Activated CD4-positive, alpha-beta memory T cell treated with anti-CD3 and anti-CD28 coated beads for 36 hours (primary cell): ENCODE results near the gene RALGAPA1. TPM values are rescaled to one million over a fixed set of nuclear protein-coding genes. Genes with fewer than 3 reads are reported as not detected.

Source experiments
- CTCF ChIA-PET: fragments of 350-600 bp; sonication (Branson Sonifier 250); formaldehyde crosslinking; loops from one replicate; lab custom pipeline; 2021; ENCODE audit warnings: antibody characterized with exemption, inconsistent platforms; lab: Charles Lee
- POLR2A ChIA-PET: fragments of 350-600 bp; sonication (Branson Sonifier 250); formaldehyde crosslinking; loops from one replicate; lab custom pipeline; 2021; ENCODE audit warnings: antibody characterized with exemption; lab: Charles Lee
- DNase-seq: peaks from one replicate; pipeline ENCODE4 v3.0.0-alpha.2; 2020
- H3K27ac Mint-ChIP-seq: one replicate; pipeline ENCODE4 v1.8.0; 2021; ENCODE audit warnings: mixed read lengths
- H3K27me3 Mint-ChIP-seq: one replicate; pipeline ENCODE4 v1.8.0; 2021; ENCODE audit warnings: mixed read lengths
- H3K36me3 Mint-ChIP-seq: one replicate; pipeline ENCODE4 v1.8.0; 2021; ENCODE audit warnings: mixed read lengths
- H3K4me1 Mint-ChIP-seq: one replicate; pipeline ENCODE4 v1.8.0; 2021; ENCODE audit warnings: low read depth, mixed read lengths
- H3K4me3 Mint-ChIP-seq: one replicate; pipeline ENCODE4 v1.8.0; 2021; ENCODE audit warnings: mild to moderate bottlenecking, mixed read lengths
- H3K9me3 Mint-ChIP-seq: one replicate; pipeline ENCODE4 v1.8.0; 2021; ENCODE audit warnings: mixed read lengths
- intact Hi-C: fragments of 100-400 bp; cut with micrococcal nuclease; formaldehyde crosslinking; loops from one replicate; pipeline ENCODE4 v1.15.1; 2023
- total RNA-seq, 2 experiments: library from RNA; stranded (reverse); gene quantifications; one replicate each; pipeline ENCODE4 v1.2.3, GENCODE V29; 2021

The RALGAPA1 gene
- total RNA-seq, 2 experiments from 2014 or later = 23.0 to 26.7 TPM

GRCh38 chr14:35526962-35527361 lies 282.1 kb downstream of the RALGAPA1 start:
- H3K27me3 Mint-ChIP-seq = peaks cover 19% of the 10 kb centered on the region
- H3K9me3 Mint-ChIP-seq = no peaks in the 10 kb centered on the region
- no peak overlapping the region for H3K27ac Mint-ChIP-seq
- H3K36me3 Mint-ChIP-seq = no peaks in the 10 kb centered on the region
- DNase-seq = no peak
- ChIA-PET CTCF (no interaction called here), POLR2A (no interaction called here)
- H3K4me3 Mint-ChIP-seq = no peak overlapping the region
- intact Hi-C loops = no loop called here
- H3K4me1 Mint-ChIP-seq = no peaks in the 10 kb centered on the region

GRCh38 chr14:35525695-35526094 lies 283.4 kb downstream of the RALGAPA1 start:
- no peak overlapping the region for H3K4me3 Mint-ChIP-seq
- CTCF ChIA-PET = no interaction called here

GRCh38 chr14:35519986-35520385 lies 289.1 kb downstream of the RALGAPA1 start:
- CTCF ChIA-PET = no interaction called here
- POLR2A ChIA-PET = no interaction called here
- intact Hi-C loops = no loop called here
- no peaks in the 10 kb centered on the region for H3K36me3 Mint-ChIP-seq
- no peaks in the 10 kb centered on the region for H3K9me3 Mint-ChIP-seq
- no peak overlapping the region for H3K27ac Mint-ChIP-seq
- no peak for DNase-seq
- peaks cover 6% of the 10 kb centered on the region for H3K27me3 Mint-ChIP-seq
- no peak overlapping the region for H3K4me3 Mint-ChIP-seq
- no peaks in the 10 kb centered on the region for H3K4me1 Mint-ChIP-seq

More at GRCh38 chr14:35525695-35526094, 283.4 kb downstream of the RALGAPA1 start:
- no peaks in the 10 kb centered on the region for H3K4me1 Mint-ChIP-seq
- POLR2A ChIA-PET = no interaction called here
- intact Hi-C loops = no loop called here
- no peak for DNase-seq
- H3K9me3 Mint-ChIP-seq = no peaks in the 10 kb centered on the region
- no peaks in the 10 kb centered on the region for H3K36me3 Mint-ChIP-seq
- H3K27ac Mint-ChIP-seq = no peak overlapping the region
- peaks cover 16% of the 10 kb centered on the region for H3K27me3 Mint-ChIP-seq

GRCh38 chr14:35515916-35516315 lies 293.2 kb downstream of the RALGAPA1 start:
- ChIA-PET POLR2A (no interaction called here), CTCF (no interaction called here)
- intact Hi-C loops = no loop called here
- Mint-ChIP-seq H3K9me3 (no peaks in the 10 kb centered on the region), H3K27me3 (no peaks in the 10 kb centered on the region), H3K4me3 (no peak overlapping the region), H3K27ac (no peak overlapping the region), H3K4me1 (no peaks in the 10 kb centered on the region), H3K36me3 (no peaks in the 10 kb centered on the region)
- no peak for DNase-seq

GRCh38 chr14:35512765-35513164 lies 296.3 kb downstream of the RALGAPA1 start:
- H3K4me1 Mint-ChIP-seq = no peaks in the 10 kb centered on the region
- no peaks in the 10 kb centered on the region for H3K9me3 Mint-ChIP-seq
- ChIA-PET CTCF (no interaction called here), POLR2A (no interaction called here)
- intact Hi-C loops = no loop called here
- H3K27me3 Mint-ChIP-seq = no peaks in the 10 kb centered on the region
- H3K4me3 Mint-ChIP-seq = no peak overlapping the region
- DNase-seq = no peak
- no peak overlapping the region for H3K27ac Mint-ChIP-seq
- no peaks in the 10 kb centered on the region for H3K36me3 Mint-ChIP-seq

GRCh38 chr14:35509846-35510245 lies 299.2 kb downstream of the RALGAPA1 start:
- H3K27me3 Mint-ChIP-seq = no peaks in the 10 kb centered on the region
- H3K36me3 Mint-ChIP-seq = no peaks in the 10 kb centered on the region
- no peak for DNase-seq
- intact Hi-C loops = no loop called here
- H3K27ac Mint-ChIP-seq = no peak overlapping the region
- POLR2A ChIA-PET = no interaction called here
- H3K4me1 Mint-ChIP-seq = no peaks in the 10 kb centered on the region
- H3K9me3 Mint-ChIP-seq = no peaks in the 10 kb centered on the region
- H3K4me3 Mint-ChIP-seq = no peak overlapping the region
- CTCF ChIA-PET = no interaction called here

- Mint-ChIP-seq H3K9me3 (no peaks in the 10 kb centered on the region), H3K27ac (no peak overlapping the region), H3K4me3 (no peak overlapping the region), H3K27me3 (no peaks in the 10 kb centered on the region), H3K4me1 (no peaks in the 10 kb centered on the region), H3K36me3 (no peaks in the 10 kb centered on the region)
- ChIA-PET POLR2A (no interaction called here), CTCF (no interaction called here)
- intact Hi-C loops = no loop called here
- DNase-seq = no peak
Measured at GRCh38 chr14:35506927-35507326, 302.2 kb downstream of the RALGAPA1 start.

- DNase-seq = no peak
- Mint-ChIP-seq H3K4me3 (no peak overlapping the region), H3K27ac (no peak overlapping the region), H3K36me3 (no peaks in the 10 kb centered on the region), H3K9me3 (no peaks in the 10 kb centered on the region), H3K27me3 (no peaks in the 10 kb centered on the region), H3K4me1 (no peaks in the 10 kb centered on the region)
- POLR2A ChIA-PET = no interaction called here
- intact Hi-C loops = no loop called here
- CTCF ChIA-PET = no interaction called here
Measured at GRCh38 chr14:35506461-35506860, 302.6 kb downstream of the RALGAPA1 start.

- H3K4me3 Mint-ChIP-seq = no peak overlapping the region
- peaks cover 3% of the 10 kb centered on the region for H3K27me3 Mint-ChIP-seq
- ChIA-PET CTCF (no interaction called here), POLR2A (no interaction called here)
- no peaks in the 10 kb centered on the region for H3K36me3 Mint-ChIP-seq
- intact Hi-C loops = no loop called here
- no peaks in the 10 kb centered on the region for H3K9me3 Mint-ChIP-seq
- DNase-seq = no peak
- H3K4me1 Mint-ChIP-seq = no peaks in the 10 kb centered on the region
- H3K27ac Mint-ChIP-seq = no peak overlapping the region
Measured at GRCh38 chr14:35504260-35504659, 304.8 kb downstream of the RALGAPA1 start.

- DNase-seq = no peak
- Mint-ChIP-seq H3K27ac (no peak overlapping the region), H3K4me3 (no peak overlapping the region), H3K36me3 (no peaks in the 10 kb centered on the region), H3K9me3 (no peaks in the 10 kb centered on the region), H3K27me3 (peaks cover 5% of the 10 kb centered on the region), H3K4me1 (no peaks in the 10 kb centered on the region)
- ChIA-PET POLR2A (no interaction called here), CTCF (no interaction called here)
- intact Hi-C loops = no loop called here
Measured at GRCh38 chr14:35503646-35504045, 305.4 kb downstream of the RALGAPA1 start.

- intact Hi-C loops = no loop called here
- Mint-ChIP-seq H3K9me3 (no peaks in the 10 kb centered on the region), H3K27ac (no peak overlapping the region), H3K4me1 (no peaks in the 10 kb centered on the region), H3K27me3 (peaks cover 19% of the 10 kb centered on the region), H3K4me3 (no peak overlapping the region), H3K36me3 (no peaks in the 10 kb centered on the region)
- no peak for DNase-seq
- CTCF ChIA-PET = no interaction called here
- POLR2A ChIA-PET = no interaction called here
Measured at GRCh38 chr14:35499180-35499579, 309.9 kb downstream of the RALGAPA1 start.

GRCh38 chr14:35495278-35495677 lies 313.8 kb downstream of the RALGAPA1 start:
- H3K27ac Mint-ChIP-seq = no peak overlapping the region
- no peak for DNase-seq
- H3K4me3 Mint-ChIP-seq = no peak overlapping the region
- peaks cover 2% of the 10 kb centered on the region for H3K36me3 Mint-ChIP-seq
- POLR2A ChIA-PET = no interaction called here
- CTCF ChIA-PET = no interaction called here
- H3K27me3 Mint-ChIP-seq = peaks cover 21% of the 10 kb centered on the region
- no peaks in the 10 kb centered on the region for H3K4me1 Mint-ChIP-seq
- intact Hi-C loops = no loop called here
- H3K9me3 Mint-ChIP-seq = no peaks in the 10 kb centered on the region

GRCh38 chr14:35492569-35493014 lies 316.5 kb downstream of the RALGAPA1 start:
- Mint-ChIP-seq H3K27ac (no peak overlapping the region), H3K9me3 (no peaks in the 10 kb centered on the region), H3K4me1 (no peaks in the 10 kb centered on the region), H3K4me3 (no peak overlapping the region), H3K27me3 (peaks cover 14% of the 10 kb centered on the region), H3K36me3 (peaks cover 2% of the 10 kb centered on the region)
- POLR2A ChIA-PET = no interaction called here
- intact Hi-C loops = no loop called here
- DNase-seq = no peak
- CTCF ChIA-PET = no interaction called here
